ENCODE data around the gene PTPMT1.

The PTPMT1 gene

DNA sequence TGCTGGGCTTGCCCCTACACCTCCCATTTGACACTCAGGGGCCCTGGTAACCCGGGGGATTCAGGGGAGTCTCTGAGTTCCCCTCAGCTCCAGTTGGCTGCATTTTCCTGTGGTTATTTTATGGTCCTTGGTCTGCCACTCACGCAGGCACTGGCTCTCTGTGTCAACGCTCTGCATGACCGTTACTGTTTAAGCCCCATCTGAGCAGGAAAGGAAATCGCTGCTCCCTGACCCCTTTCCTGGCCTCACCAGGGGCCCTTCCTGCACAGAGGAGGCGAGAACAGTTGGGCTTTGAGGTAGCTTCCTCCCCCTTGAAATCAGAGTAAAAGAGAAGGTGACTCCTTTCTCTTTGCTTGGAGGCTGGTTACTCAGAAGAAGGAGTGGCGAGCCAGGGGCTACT lies 26.4 kb downstream of the PTPMT1 start:
- TF ChIP-seq, protein P1, sequence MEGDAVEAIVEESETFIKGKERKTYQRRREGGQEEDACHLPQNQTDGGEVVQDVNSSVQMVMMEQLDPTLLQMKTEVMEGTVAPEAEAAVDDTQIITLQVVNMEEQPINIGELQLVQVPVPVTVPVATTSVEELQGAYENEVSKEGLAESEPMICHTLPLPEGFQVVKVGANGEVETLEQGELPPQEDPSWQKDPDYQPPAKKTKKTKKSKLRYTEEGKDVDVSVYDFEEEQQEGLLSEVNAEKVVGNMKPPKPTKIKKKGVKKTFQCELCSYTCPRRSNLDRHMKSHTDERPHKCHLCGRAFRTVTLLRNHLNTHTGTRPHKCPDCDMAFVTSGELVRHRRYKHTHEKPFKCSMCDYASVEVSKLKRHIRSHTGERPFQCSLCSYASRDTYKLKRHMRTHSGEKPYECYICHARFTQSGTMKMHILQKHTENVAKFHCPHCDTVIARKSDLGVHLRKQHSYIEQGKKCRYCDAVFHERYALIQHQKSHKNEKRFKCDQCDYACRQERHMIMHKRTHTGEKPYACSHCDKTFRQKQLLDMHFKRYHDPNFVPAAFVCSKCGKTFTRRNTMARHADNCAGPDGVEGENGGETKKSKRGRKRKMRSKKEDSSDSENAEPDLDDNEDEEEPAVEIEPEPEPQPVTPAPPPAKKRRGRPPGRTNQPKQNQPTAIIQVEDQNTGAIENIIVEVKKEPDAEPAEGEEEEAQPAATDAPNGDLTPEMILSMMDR (IDR thresholded peaks at IDR 0.05) = no peak
- Histone ChIP-seq H3K9me3 (ENCODE audit: control insufficient read depth, low read length) (no peaks in the 10 kb centered on the region), H3K79me2 (no peaks in the 10 kb centered on the region), H3K4me2 (ENCODE audit: low read length) (no peak overlapping the region), H3K4me3 (ENCODE audit: low read depth, low read length) (no peak overlapping the region), H3K36me3 (ENCODE audit: control insufficient read depth, insufficient read depth, low read length) (no peaks in the 10 kb centered on the region), H3K9ac (no peak overlapping the region), H3K27ac (no peak overlapping the region), H3K4me1 (peaks cover 4% of the 10 kb centered on the region), H2AFZ (no peak overlapping the region), H3K27me3 (ENCODE audit: control insufficient read depth, insufficient read depth, low read length) (no peaks in the 10 kb centered on the region)

DNA sequence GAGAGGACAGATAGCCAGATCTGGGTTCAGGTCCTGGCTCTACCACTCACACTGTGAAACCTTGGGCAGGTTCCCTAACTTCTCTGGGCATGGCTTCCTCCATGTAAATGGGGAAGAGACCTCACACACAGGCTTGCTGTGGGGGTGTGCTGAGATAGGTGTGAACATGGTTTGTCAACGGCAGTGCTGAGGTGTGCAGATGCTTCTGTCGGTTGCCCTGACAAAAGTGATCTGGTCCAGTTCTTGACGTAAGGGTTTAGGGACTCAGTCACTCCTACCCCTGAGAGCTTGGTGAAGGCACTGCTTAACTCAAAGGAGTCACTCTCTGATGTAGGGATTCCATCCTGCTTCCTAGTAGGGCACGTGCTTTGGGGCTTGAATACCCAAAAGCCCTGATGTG lies 26.9 kb downstream of the PTPMT1 start:
- Histone ChIP-seq H3K9me3 (ENCODE audit: control insufficient read depth, low read length) (no peaks in the 10 kb centered on the region), H3K4me1 (peaks cover 4% of the 10 kb centered on the region), H3K79me2 (no peaks in the 10 kb centered on the region), H3K9ac (no peak overlapping the region), H3K27ac (no peak overlapping the region), H2AFZ (no peak overlapping the region), H3K4me2 (ENCODE audit: low read length) (no peak overlapping the region), H3K27me3 (ENCODE audit: control insufficient read depth, insufficient read depth, low read length) (no peaks in the 10 kb centered on the region), H3K4me3 (ENCODE audit: low read depth, low read length) (no peak overlapping the region), H3K36me3 (ENCODE audit: control insufficient read depth, insufficient read depth, low read length) (no peaks in the 10 kb centered on the region)
- TF ChIP-seq, protein P1 (IDR thresholded peaks at IDR 0.05) = no peak

DNA sequence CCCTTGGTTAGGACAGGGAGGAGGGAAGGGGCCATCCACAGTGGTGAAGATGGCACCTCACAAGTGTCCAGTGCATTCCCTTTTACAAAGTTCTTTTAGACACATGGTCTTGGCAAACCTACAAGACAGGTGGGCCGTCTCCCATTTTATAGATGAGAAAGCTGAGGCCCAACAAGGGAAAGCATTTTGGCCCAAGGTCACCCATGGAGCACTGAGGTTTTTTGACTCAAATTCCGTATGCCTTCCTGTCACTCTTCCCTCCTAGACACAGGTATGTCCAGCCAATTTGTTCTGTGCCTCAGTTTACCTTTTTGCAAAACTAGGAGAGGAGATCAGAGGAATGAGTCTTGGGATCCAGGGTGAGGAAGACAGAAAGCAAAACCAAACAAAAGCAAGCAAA lies 27.6 kb downstream of the PTPMT1 start:
- no peaks in the 10 kb centered on the region for H3K9me3 ChIP-seq (ENCODE audit: control insufficient read depth, low read length)
- no peak overlapping the region for H3K27ac ChIP-seq
- H3K9ac ChIP-seq = no peak overlapping the region
- no peak overlapping the region for H3K4me3 ChIP-seq (ENCODE audit: low read depth, low read length)
- H3K27me3 ChIP-seq (ENCODE audit: control insufficient read depth, insufficient read depth, low read length) = no peaks in the 10 kb centered on the region
- H3K4me1 ChIP-seq = peaks cover 4% of the 10 kb centered on the region
- no peak overlapping the region for H2AFZ ChIP-seq
- TF ChIP-seq, protein P1 (IDR thresholded peaks at IDR 0.05) = no peak
- no peaks in the 10 kb centered on the region for H3K36me3 ChIP-seq (ENCODE audit: control insufficient read depth, insufficient read depth, low read length)
- no peak overlapping the region for H3K4me2 ChIP-seq (ENCODE audit: low read length)
- H3K79me2 ChIP-seq = no peaks in the 10 kb centered on the region

DNA sequence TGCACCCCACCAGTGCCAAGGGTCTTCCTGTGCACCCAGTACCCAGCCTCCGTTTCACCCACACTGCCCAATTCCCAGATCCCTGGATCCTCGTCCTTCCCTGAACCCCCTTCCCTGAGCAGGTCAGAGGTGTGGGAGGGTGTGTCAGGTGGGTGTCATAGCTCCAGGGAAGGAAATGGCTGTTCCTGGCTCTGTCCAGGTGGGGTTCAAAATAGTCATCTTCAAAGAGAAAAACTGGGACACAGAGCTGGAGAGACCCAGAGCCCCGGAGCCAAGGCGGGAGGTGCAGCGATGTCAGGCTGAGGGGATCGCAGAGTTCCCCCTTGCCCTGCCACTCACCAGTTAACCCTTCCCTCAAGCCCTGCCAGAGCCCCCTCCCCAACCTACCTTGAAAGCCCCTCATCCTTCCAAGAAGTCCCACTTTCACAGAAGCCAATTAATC lies 28.1 kb downstream of the PTPMT1 start:
- Histone ChIP-seq H3K9ac (no peak overlapping the region), H2AFZ (peak overlapping the region; percentile 50), H3K4me3 (ENCODE audit: low read depth, low read length) (peak overlapping the region; percentile 34), H3K4me1 (peaks cover 4% of the 10 kb centered on the region), H3K27ac (peak overlapping the region; percentile 51), H3K79me2 (no peaks in the 10 kb centered on the region), H3K36me3 (ENCODE audit: control insufficient read depth, insufficient read depth, low read length) (no peaks in the 10 kb centered on the region), H3K4me2 (ENCODE audit: low read length) (peak overlapping the region; percentile 72), H3K27me3 (ENCODE audit: control insufficient read depth, insufficient read depth, low read length) (no peaks in the 10 kb centered on the region), H3K9me3 (ENCODE audit: control insufficient read depth, low read length) (no peaks in the 10 kb centered on the region)
- TF ChIP-seq, protein P1 (IDR thresholded peaks at IDR 0.05) = no peak

Data from parathyroid adenoma (tissue), 2 donors.